Thymus (tissue), 11 donors: ENCODE data around the gene FLRT1. TPM values are rescaled to one million over a fixed set of nuclear protein-coding genes. Genes with fewer than 3 reads are reported as not detected.
A peak's percentile ranks its signal among the peaks of the same experiment; 100 is the strongest.

Experiments
- DNase-seq, 9 donors: peaks; one replicate each; pipeline ENCODE4 v3.0.0-alpha.2; 2013; ENCODE audit warnings: low spot score in 9 of 9, low read depth in 6 of 9, missing footprints in 1 of 9
- H3K27ac ChIP-seq, 2 donors: one replicate each; pipeline ENCODE4 v1.5.1; 2013; ENCODE audit warnings: control low read depth in 1 of 2, low read depth in 1 of 2, low read length in 1 of 2, mild to moderate bottlenecking in 1 of 2, moderate library complexity in 1 of 2
- H3K27me3 ChIP-seq, 2 donors: one replicate each; pipeline ENCODE4 v1.5.1; 2013; ENCODE audit warnings: low read length in 1 of 2; ENCODE audit not compliant: control insufficient read depth in 2 of 2, insufficient read depth in 1 of 2
- H3K36me3 ChIP-seq, 2 donors: one replicate each; pipeline ENCODE4 v1.5.1; 2013; ENCODE audit warnings: low read length in 1 of 2, mild to moderate bottlenecking in 1 of 2, moderate library complexity in 1 of 2; ENCODE audit not compliant: control insufficient read depth in 2 of 2, insufficient read depth in 2 of 2
- H3K4me1 ChIP-seq, 2 donors: one replicate each; pipeline ENCODE4 v1.5.1; 2013; ENCODE audit warnings: low read length in 2 of 2; ENCODE audit not compliant: control insufficient read depth in 2 of 2, insufficient read depth in 2 of 2
- H3K4me3 ChIP-seq, 2 donors: one replicate each; pipeline ENCODE4 v1.5.1; 2013; ENCODE audit warnings: low read length in 2 of 2, control low read depth in 1 of 2, mild to moderate bottlenecking in 1 of 2
- H3K9me3 ChIP-seq, 2 donors: one replicate each; pipeline ENCODE4 v1.5.1; 2013; ENCODE audit warnings: low read length in 1 of 2, mild to moderate bottlenecking in 1 of 2; ENCODE audit not compliant: control insufficient read depth in 2 of 2, insufficient read depth in 1 of 2
- WGBS: extraction: QIAGEN DNeasy Blood & Tissue Kit; methylation state at CpG from one replicate; pipeline ENCODE4 v1.1.7; 2013; 5-methylcytosine and 5-hydroxymethylcytosine counted together
- polyA plus RNA-seq: library from polyadenylated mRNA; stranded (reverse); fragments of 200-250 nt; gene quantifications from one replicate; pipeline ENCODE4 v1.2.3, GENCODE V29; 2013
- total RNA-seq: library from RNA; stranded (reverse); fragments of 120-200 nt; gene quantifications from one replicate; pipeline ENCODE4 v1.2.4, GENCODE V29; 2013
- donor health status: healthy.

The FLRT1 gene
- total and polyA plus RNA-seq, 2 donors = 0.05 to 0.07 TPM

- WGBS = 81% methylated on average over 26 of the region's 26 CpGs
Measured at GRCh38 chr11:64084146-64084950, 48.6 kb downstream of the FLRT1 start.

GRCh38 chr11:64084951-64085710, 49.4 kb downstream of the FLRT1 start:
- no peak overlapping the region for H3K27ac ChIP-seq
- H3K36me3 ChIP-seq = no peaks in the 10 kb centered on the region
- H3K9me3 ChIP-seq = no peaks in the 10 kb centered on the region
- no peak overlapping the region for H3K4me3 ChIP-seq
- H3K27me3 ChIP-seq = no peaks in the 10 kb centered on the region
- H3K4me1 ChIP-seq = peaks cover 14 to 59% of the 10 kb centered on the region in 2 donors
- 95% methylated on average over 27 of the region's 27 CpGs for WGBS
- no peak for DNase-seq

More at GRCh38 chr11:64084146-64084950, 48.6 kb downstream of the FLRT1 start:
- Histone ChIP-seq H3K36me3 (no peaks in the 10 kb centered on the region), H3K4me3 (no peak overlapping the region), H3K9me3 (no peaks in the 10 kb centered on the region), H3K27me3 (no peaks in the 10 kb centered on the region), H3K27ac (no peak overlapping the region), H3K4me1 (peaks cover 9 to 51% of the 10 kb centered on the region in 2 donors)
- peak in 1 of 9 donors; percentile 25 for DNase-seq

Other genes starting within 250 kb of the FLRT1 start
- gene SPINDOC, start 222.5 kb upstream of the FLRT1 start, total RNA-seq = 17.5 TPM
- gene SPINDOC, start 222.5 kb upstream of the FLRT1 start, polyA plus RNA-seq = 11.7 TPM
- gene MARK2, start 196.8 kb upstream of the FLRT1 start, total RNA-seq = 12.7 TPM
- gene MARK2, start 196.8 kb upstream of the FLRT1 start, polyA plus RNA-seq = 17.5 TPM
- 2.4 TPM for gene RCOR2, start 118.8 kb upstream of the FLRT1 start, total RNA-seq
- gene RCOR2, start 118.8 kb upstream of the FLRT1 start, polyA plus RNA-seq = 0.87 TPM
- 9.1 TPM for gene NAA40, start 96.9 kb upstream of the FLRT1 start, total RNA-seq
- gene NAA40, start 96.9 kb upstream of the FLRT1 start, polyA plus RNA-seq = 18.4 TPM
- 418 TPM for gene COX8A, start 61.3 kb upstream of the FLRT1 start, total RNA-seq
- gene COX8A, start 61.3 kb upstream of the FLRT1 start, polyA plus RNA-seq = 411 TPM
- gene OTUB1, start 49.5 kb upstream of the FLRT1 start, total RNA-seq = 46.7 TPM
- 83.8 TPM for gene OTUB1, start 49.5 kb upstream of the FLRT1 start, polyA plus RNA-seq
- gene MACROD1, start 130.2 kb downstream of the FLRT1 start, total RNA-seq = 16.6 TPM
- gene MACROD1, start 130.2 kb downstream of the FLRT1 start, polyA plus RNA-seq = 9.7 TPM
- 94.1 TPM for gene STIP1, start 150.2 kb downstream of the FLRT1 start, total RNA-seq
- 46.7 TPM for gene STIP1, start 150.2 kb downstream of the FLRT1 start, polyA plus RNA-seq
- 74.5 TPM for gene FERMT3, start 170.8 kb downstream of the FLRT1 start, total RNA-seq
- 91.0 TPM for gene FERMT3, start 170.8 kb downstream of the FLRT1 start, polyA plus RNA-seq
- 45.1 TPM for gene TRPT1, start 190.3 kb downstream of the FLRT1 start, total RNA-seq
- gene TRPT1, start 190.3 kb downstream of the FLRT1 start, polyA plus RNA-seq = 66.7 TPM
- gene NUDT22, start 190.3 kb downstream of the FLRT1 start, total RNA-seq = 48.7 TPM
- gene NUDT22, start 190.3 kb downstream of the FLRT1 start, polyA plus RNA-seq = 93.2 TPM
- 18.1 TPM for gene DNAJC4, start 194.6 kb downstream of the FLRT1 start, total RNA-seq
- gene DNAJC4, start 194.6 kb downstream of the FLRT1 start, polyA plus RNA-seq = 134 TPM
- gene VEGFB, start 198.7 kb downstream of the FLRT1 start, total RNA-seq = 16.0 TPM
- 70.2 TPM for gene VEGFB, start 198.7 kb downstream of the FLRT1 start, polyA plus RNA-seq
- 45.0 TPM for gene FKBP2, start 205.2 kb downstream of the FLRT1 start, total RNA-seq
- gene FKBP2, start 205.2 kb downstream of the FLRT1 start, polyA plus RNA-seq = 128 TPM
- 106 TPM for gene PPP1R14B, start 211.0 kb downstream of the FLRT1 start, total RNA-seq
- 105 TPM for gene PPP1R14B, start 211.0 kb downstream of the FLRT1 start, polyA plus RNA-seq
- 5.8 TPM for gene PLCB3, start 215.6 kb downstream of the FLRT1 start, total RNA-seq
- gene PLCB3, start 215.6 kb downstream of the FLRT1 start, polyA plus RNA-seq = 7.3 TPM
- 65.8 TPM for gene BAD, start 248.7 kb downstream of the FLRT1 start, total RNA-seq
- gene BAD, start 248.7 kb downstream of the FLRT1 start, polyA plus RNA-seq = 64.1 TPM
- 7.3 TPM for gene GPR137, start 249.9 kb downstream of the FLRT1 start, total RNA-seq
- gene GPR137, start 249.9 kb downstream of the FLRT1 start, polyA plus RNA-seq = 18.5 TPM